Cardiac muscle cell (in vitro differentiated cells and primary cell): Measurements from ENCODE around the gene DOCK3. TPM values are rescaled to one million over a fixed set of nuclear protein-coding genes. Genes with fewer than 3 reads are reported as not detected.

Experiments used
- DNase-seq, 2 donors: peaks; one replicate each; pipeline versions ENCODE4 v3.0.0 to v3.0.0-alpha.2; 2010 to 2017; ENCODE audit warnings: low read depth in 1 of 2, low spot score in 1 of 2
- H3K27ac ChIP-seq: fragments of 200-600 bp; sonication (generic); 2 replicates; pipeline ENCODE4 v1.5.1; 2016
- H3K27me3 ChIP-seq: fragments of 200-600 bp; sonication (generic); 2 replicates; pipeline ENCODE4 v1.6.0; 2016; ENCODE audit warnings: control low read depth
- H3K36me3 ChIP-seq: fragments of 200-600 bp; sonication (generic); 2 replicates; pipeline ENCODE4 v1.5.1; 2016; ENCODE audit warnings: control low read depth
- H3K4me1 ChIP-seq: fragments of 200-600 bp; sonication (generic); 2 replicates; pipeline ENCODE4 v1.8.1; 2017; ENCODE audit warnings: low read depth, mild to moderate bottlenecking, mixed run types
- H3K4me3 ChIP-seq: fragments of 200-600 bp; sonication (generic); 2 replicates; pipeline ENCODE4 v1.5.1; 2016; ENCODE audit warnings: mild to moderate bottlenecking
- H3K9me3 ChIP-seq: fragments of 200-600 bp; sonication (generic); 2 replicates; pipeline ENCODE4 v1.5.1; 2017; ENCODE audit warnings: low read depth, mild to moderate bottlenecking, control low read depth
- polyA plus RNA-seq: library from polyadenylated mRNA; unstranded; fragments of >200 nt; fragmentation: Nextera tagmentation; extraction: Ambion mirVana; gene quantifications from 2 replicates; pipeline ENCODE4 v1.2.1, GENCODE V29; 2016
- total RNA-seq: library from RNA; depleted of rRNA; stranded (reverse); fragments of >200 nt; gene quantifications from 2 replicates; pipeline ENCODE4 v1.2.3, GENCODE V29; 2016
- TF ChIP-seq, protein P1 (sequence below): IDR thresholded peaks from 2 replicates; pipeline ENCODE4 v1.5.1; 2012; ENCODE audit warnings: low read depth, mild to moderate bottlenecking, low read length

The DOCK3 gene
- total and polyA plus RNA-seq, 2 experiments from 2014 or later, result 0.56 to 1.3 TPM

GRCh38 chr3:50840983-50841489, 166.3 kb downstream of the DOCK3 start:
- Histone ChIP-seq H3K4me1 (no peaks in the 10 kb centered on the region), H3K36me3 (no peaks in the 10 kb centered on the region), H3K4me3 (no peak overlapping the region), H3K27me3 (no peaks in the 10 kb centered on the region), H3K9me3 (no peaks in the 10 kb centered on the region), H3K27ac (no peak overlapping the region)
- DNase-seq, result no peak
- TF ChIP-seq, protein P1, sequence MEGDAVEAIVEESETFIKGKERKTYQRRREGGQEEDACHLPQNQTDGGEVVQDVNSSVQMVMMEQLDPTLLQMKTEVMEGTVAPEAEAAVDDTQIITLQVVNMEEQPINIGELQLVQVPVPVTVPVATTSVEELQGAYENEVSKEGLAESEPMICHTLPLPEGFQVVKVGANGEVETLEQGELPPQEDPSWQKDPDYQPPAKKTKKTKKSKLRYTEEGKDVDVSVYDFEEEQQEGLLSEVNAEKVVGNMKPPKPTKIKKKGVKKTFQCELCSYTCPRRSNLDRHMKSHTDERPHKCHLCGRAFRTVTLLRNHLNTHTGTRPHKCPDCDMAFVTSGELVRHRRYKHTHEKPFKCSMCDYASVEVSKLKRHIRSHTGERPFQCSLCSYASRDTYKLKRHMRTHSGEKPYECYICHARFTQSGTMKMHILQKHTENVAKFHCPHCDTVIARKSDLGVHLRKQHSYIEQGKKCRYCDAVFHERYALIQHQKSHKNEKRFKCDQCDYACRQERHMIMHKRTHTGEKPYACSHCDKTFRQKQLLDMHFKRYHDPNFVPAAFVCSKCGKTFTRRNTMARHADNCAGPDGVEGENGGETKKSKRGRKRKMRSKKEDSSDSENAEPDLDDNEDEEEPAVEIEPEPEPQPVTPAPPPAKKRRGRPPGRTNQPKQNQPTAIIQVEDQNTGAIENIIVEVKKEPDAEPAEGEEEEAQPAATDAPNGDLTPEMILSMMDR, result no peak

DNA sequence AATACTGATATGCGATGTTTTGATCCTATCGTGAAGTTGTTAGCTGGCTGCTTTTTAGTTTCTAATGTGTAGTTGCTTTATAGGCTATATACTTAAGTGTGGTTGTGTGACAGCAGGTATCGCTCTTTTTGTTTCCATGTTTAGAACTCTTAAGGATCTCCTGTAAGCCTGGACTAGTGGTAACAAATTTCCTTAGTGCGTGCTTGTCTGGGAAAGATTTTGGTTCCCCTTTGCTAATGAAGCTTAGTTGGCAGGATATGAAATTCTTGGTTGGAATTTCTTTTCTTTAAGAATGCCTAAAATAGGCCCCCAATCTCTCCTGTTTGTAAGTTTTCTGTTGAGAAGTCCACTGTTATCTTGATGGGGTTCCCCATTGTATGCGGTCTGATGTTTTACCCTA, 173.6 kb downstream of the DOCK3 start:
- DNase-seq, result no peak
- no peaks in the 10 kb centered on the region for H3K36me3 ChIP-seq
- H3K4me1 ChIP-seq, result no peaks in the 10 kb centered on the region
- no peaks in the 10 kb centered on the region for H3K27me3 ChIP-seq
- no peak overlapping the region for H3K4me3 ChIP-seq
- no peaks in the 10 kb centered on the region for H3K9me3 ChIP-seq
- TF ChIP-seq, protein P1, result no peak
- no peak overlapping the region for H3K27ac ChIP-seq

- H3K27me3 ChIP-seq, result no peaks in the 10 kb centered on the region
These were observed 176.1 kb downstream of the DOCK3 start for GRCh38 chr3:50850639-50851511.

GRCh38 chr3:50853936-50854335, 179.2 kb downstream of the DOCK3 start:
- no peak overlapping the region for H3K4me3 ChIP-seq
- no peak overlapping the region for H3K27ac ChIP-seq
- no peaks in the 10 kb centered on the region for H3K4me1 ChIP-seq
- H3K9me3 ChIP-seq, result no peaks in the 10 kb centered on the region
- H3K36me3 ChIP-seq, result no peaks in the 10 kb centered on the region
- DNase-seq, result no peak
- H3K27me3 ChIP-seq, result no peaks in the 10 kb centered on the region
- TF ChIP-seq, protein P1, result no peak

More at GRCh38 chr3:50850639-50851511, 176.1 kb downstream of the DOCK3 start:
- Histone ChIP-seq H3K27ac (no peak overlapping the region), H3K36me3 (no peaks in the 10 kb centered on the region), H3K9me3 (no peaks in the 10 kb centered on the region), H3K4me3 (no peak overlapping the region), H3K4me1 (no peaks in the 10 kb centered on the region)
- DNase-seq, result no peak
- TF ChIP-seq, protein P1, result no peak

- H3K27ac ChIP-seq, result no peak overlapping the region
- no peak overlapping the region for H3K4me3 ChIP-seq
- H3K27me3 ChIP-seq, result no peaks in the 10 kb centered on the region
- no peaks in the 10 kb centered on the region for H3K4me1 ChIP-seq
- TF ChIP-seq, protein P1, result no peak
- no peaks in the 10 kb centered on the region for H3K36me3 ChIP-seq
- H3K9me3 ChIP-seq, result no peaks in the 10 kb centered on the region
- DNase-seq, result no peak
These were observed 187.5 kb downstream of the DOCK3 start for GRCh38 chr3:50862221-50862620.
